ENCODE results near the gene POU6F1.

POU6F1 gene

GRCh38 chr12:51147309-51147708 lies 70.6 kb downstream of the POU6F1 start:
- Mint-ChIP-seq H3K27me3 (no peaks in the 10 kb centered on the region), H3K27ac (no peak overlapping the region), H3K4me1 (peaks cover 3% of the 10 kb centered on the region), H3K4me3 (no peak overlapping the region), H3K36me3 (peaks cover 5% of the 10 kb centered on the region), H3K9me3 (no peaks in the 10 kb centered on the region)
- DNase-seq, result no peak
- CTCF ChIA-PET, result no interaction called here

- no peaks in the 10 kb centered on the region for H3K4me1 Mint-ChIP-seq
- CTCF ChIA-PET, result interaction anchor here (0.7 kb wide), 1 partner anchor 53 kb away, joined by 3 read pairs; no protein-coding TSS in a partner anchor
- no peaks in the 10 kb centered on the region for H3K27me3 Mint-ChIP-seq
- H3K4me3 Mint-ChIP-seq, result no peak overlapping the region
- DNase-seq, result no peak
- H3K27ac Mint-ChIP-seq, result no peak overlapping the region
- H3K9me3 Mint-ChIP-seq, result no peaks in the 10 kb centered on the region
- peaks cover 16% of the 10 kb centered on the region for H3K36me3 Mint-ChIP-seq
These were observed 78.5 kb downstream of the POU6F1 start for GRCh38 chr12:51139292-51139844.
